Neural cell (in vitro differentiated cells): ENCODE measurements around the gene PHF5A. TPM values are rescaled to one million over a fixed set of nuclear protein-coding genes. Genes with fewer than 3 reads are reported as not detected.

ENCODE experiments used
- H2AFZ ChIP-seq: fragments of 200-600, 300-800 bp; sonication (generic), shearing (Covaris generic); 2 replicates; pipeline ENCODE4 v1.6.0; 2014; ENCODE audit warnings: low read depth, mild to moderate bottlenecking, antibody characterized with exemption, low read length, moderate library complexity
- H3F3A ChIP-seq: fragments of 200-600 bp; shearing (Covaris generic); 2 replicates; pipeline ENCODE4 v1.6.1; 2016; ENCODE audit warnings: mild to moderate bottlenecking, moderate library complexity, mixed read lengths, antibody characterized with exemption, low read length; ENCODE audit not compliant: insufficient read depth, poor library complexity, severe bottlenecking
- H3K27ac ChIP-seq: fragments of 200-600, 300-800 bp; sonication (generic), shearing (Covaris generic); 2 replicates; pipeline ENCODE4 v1.5.1; 2014; ENCODE audit warnings: mild to moderate bottlenecking, low read length, moderate library complexity
- H3K27me3 ChIP-seq: fragments of 300-800, 200-600 bp; sonication (generic), shearing (Covaris generic); 2 replicates; pipeline ENCODE4 v1.6.0; 2014; ENCODE audit warnings: mild to moderate bottlenecking, low read depth, low read length, moderate library complexity; ENCODE audit not compliant: insufficient read depth
- H3K36me3 ChIP-seq: fragments of 300-800, 200-600 bp; sonication (generic), shearing (Covaris generic); 2 replicates; pipeline ENCODE4 v1.5.1; 2014; ENCODE audit warnings: mild to moderate bottlenecking, antibody characterized with exemption, low read length, moderate library complexity; ENCODE audit not compliant: insufficient read depth
- H3K4me2 ChIP-seq: fragments of 300-800, 200-600 bp; sonication (generic), shearing (Covaris generic); 2 replicates; pipeline ENCODE4 v1.6.0; 2014; ENCODE audit warnings: mild to moderate bottlenecking, low read length
- H3K4me3 ChIP-seq: fragments of 300-800, 200-600 bp; sonication (generic), shearing (Covaris generic); 2 replicates; pipeline ENCODE4 v1.5.1; 2014; ENCODE audit warnings: mild to moderate bottlenecking, low read length, moderate library complexity
- H3K79me2 ChIP-seq: fragments of 200-600 bp; shearing (Covaris generic); replicated peaks from 2 replicates; pipeline ENCODE4 v1.6.0; 2014; ENCODE audit warnings: mild to moderate bottlenecking, low read length, moderate library complexity; ENCODE audit not compliant: insufficient read depth
- H3K9ac ChIP-seq: fragments of 300-800, 200-600 bp; sonication (generic), shearing (Covaris generic); 2 replicates; pipeline ENCODE4 v1.6.1; 2016; ENCODE audit warnings: mild to moderate bottlenecking, low read length, mixed read lengths
- H3K9me2 ChIP-seq: fragments of 200-600 bp; shearing (Covaris generic); 2 replicates; pipeline ENCODE4 v1.6.1; 2016; ENCODE audit warnings: mild to moderate bottlenecking, low read length, mixed read lengths; ENCODE audit not compliant: insufficient read depth
- H3K9me3 ChIP-seq: fragments of 200-600, 300-800 bp; sonication (generic), shearing (Covaris generic); 2 replicates; pipeline ENCODE4 v1.6.1; 2016; ENCODE audit warnings: mild to moderate bottlenecking, mixed run types, low read length, moderate library complexity, mixed read lengths
- H4K20me1 ChIP-seq: fragments of 200-600 bp; shearing (Covaris generic); 2 replicates; pipeline ENCODE4 v1.6.1; 2016; ENCODE audit warnings: mild to moderate bottlenecking, mixed run types; ENCODE audit not compliant: insufficient read depth
- EP300 ChIP-seq: fragments of 450-650 bp; conservative IDR thresholded peaks from 2 replicates; pipeline ENCODE4 v1.6.1; 2014; ENCODE audit warnings: antibody characterized with exemption, mild to moderate bottlenecking, moderate library complexity; ENCODE audit not compliant: poor library complexity, severe bottlenecking
- EZH2 ChIP-seq: fragments of 200-600, 300-800 bp; shearing (Covaris generic), sonication (generic); IDR thresholded peaks from 2 replicates; pipeline ENCODE4 v1.6.1; 2014; ENCODE audit warnings: antibody characterized with exemption, low read length, borderline replicate concordance, mild to moderate bottlenecking; ENCODE audit not compliant: insufficient read depth, poor library complexity, severe bottlenecking
- MXI1 ChIP-seq: fragments of 450-650 bp; conservative IDR thresholded peaks from 2 replicates; pipeline ENCODE4 v1.6.1; 2014; ENCODE audit warnings: antibody characterized with exemption, mild to moderate bottlenecking; ENCODE audit not compliant: poor library complexity, severe bottlenecking
- POLR2AphosphoS5 ChIP-seq: IDR thresholded peaks from 2 replicates; pipeline ENCODE4 v1.6.1; 2012
- RAD21 ChIP-seq: fragments of 450-650 bp; conservative IDR thresholded peaks from 2 replicates; pipeline ENCODE4 v1.6.1; 2014; ENCODE audit warnings: antibody characterized with exemption, mild to moderate bottlenecking, moderate library complexity
- REST ChIP-seq: IDR thresholded peaks from 2 replicates; pipeline ENCODE4 v1.6.1; 2012; ENCODE audit warnings: borderline replicate concordance
- SMC3 ChIP-seq: fragments of 450-650 bp; conservative IDR thresholded peaks from 2 replicates; pipeline ENCODE4 v1.6.1; 2014; ENCODE audit warnings: antibody characterized with exemption, mild to moderate bottlenecking, moderate library complexity; ENCODE audit not compliant: poor library complexity
- TAF1 ChIP-seq: IDR thresholded peaks from 2 replicates; pipeline ENCODE4 v1.6.1; 2012; ENCODE audit warnings: low read depth
- polyA plus RNA-seq: library from polyadenylated mRNA; depleted of rRNA; stranded (reverse); fragments of >200 nt; gene quantifications from 2 replicates; pipeline ENCODE4 v1.2.3, GENCODE V29; 2014
- TF ChIP-seq, protein P1 (sequence below): fragments of 450-650 bp; IDR thresholded peaks from 2 replicates; pipeline ENCODE4 v1.5.1; 2014; ENCODE audit warnings: antibody characterized with exemption, mild to moderate bottlenecking, moderate library complexity; ENCODE audit not compliant: poor library complexity, severe bottlenecking

Gene PHF5A
- polyA plus RNA-seq, 1 donor from 2014 or later, result 148 TPM

- no peaks in the 10 kb centered on the region for H3K9me3 ChIP-seq
- no peak overlapping the region for H3K9ac ChIP-seq
- H3K27me3 ChIP-seq, result no peaks in the 10 kb centered on the region
- H3F3A ChIP-seq, result no peaks in the 10 kb centered on the region
- TF ChIP-seq SMC3 (no peak), POLR2AphosphoS5 (no peak), MXI1 (no peak), EP300 (no peak), REST (no peak), EZH2 (no peak), RAD21 (no peak), TAF1 (no peak)
- TF ChIP-seq, protein P1, sequence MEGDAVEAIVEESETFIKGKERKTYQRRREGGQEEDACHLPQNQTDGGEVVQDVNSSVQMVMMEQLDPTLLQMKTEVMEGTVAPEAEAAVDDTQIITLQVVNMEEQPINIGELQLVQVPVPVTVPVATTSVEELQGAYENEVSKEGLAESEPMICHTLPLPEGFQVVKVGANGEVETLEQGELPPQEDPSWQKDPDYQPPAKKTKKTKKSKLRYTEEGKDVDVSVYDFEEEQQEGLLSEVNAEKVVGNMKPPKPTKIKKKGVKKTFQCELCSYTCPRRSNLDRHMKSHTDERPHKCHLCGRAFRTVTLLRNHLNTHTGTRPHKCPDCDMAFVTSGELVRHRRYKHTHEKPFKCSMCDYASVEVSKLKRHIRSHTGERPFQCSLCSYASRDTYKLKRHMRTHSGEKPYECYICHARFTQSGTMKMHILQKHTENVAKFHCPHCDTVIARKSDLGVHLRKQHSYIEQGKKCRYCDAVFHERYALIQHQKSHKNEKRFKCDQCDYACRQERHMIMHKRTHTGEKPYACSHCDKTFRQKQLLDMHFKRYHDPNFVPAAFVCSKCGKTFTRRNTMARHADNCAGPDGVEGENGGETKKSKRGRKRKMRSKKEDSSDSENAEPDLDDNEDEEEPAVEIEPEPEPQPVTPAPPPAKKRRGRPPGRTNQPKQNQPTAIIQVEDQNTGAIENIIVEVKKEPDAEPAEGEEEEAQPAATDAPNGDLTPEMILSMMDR, result no peak
- no peak overlapping the region for H3K4me2 ChIP-seq
- no peaks in the 10 kb centered on the region for H3K79me2 ChIP-seq
- H3K36me3 ChIP-seq, result no peaks in the 10 kb centered on the region
- H3K27ac ChIP-seq, result no peak overlapping the region
- H3K9me2 ChIP-seq, result no peaks in the 10 kb centered on the region
- H2AFZ ChIP-seq, result no peak overlapping the region
- H4K20me1 ChIP-seq, result no peaks in the 10 kb centered on the region
- H3K4me3 ChIP-seq, result no peak overlapping the region
Observed at GRCh38 chr22:41504816-41505215, 36.3 kb upstream of the PHF5A start.

DNA sequence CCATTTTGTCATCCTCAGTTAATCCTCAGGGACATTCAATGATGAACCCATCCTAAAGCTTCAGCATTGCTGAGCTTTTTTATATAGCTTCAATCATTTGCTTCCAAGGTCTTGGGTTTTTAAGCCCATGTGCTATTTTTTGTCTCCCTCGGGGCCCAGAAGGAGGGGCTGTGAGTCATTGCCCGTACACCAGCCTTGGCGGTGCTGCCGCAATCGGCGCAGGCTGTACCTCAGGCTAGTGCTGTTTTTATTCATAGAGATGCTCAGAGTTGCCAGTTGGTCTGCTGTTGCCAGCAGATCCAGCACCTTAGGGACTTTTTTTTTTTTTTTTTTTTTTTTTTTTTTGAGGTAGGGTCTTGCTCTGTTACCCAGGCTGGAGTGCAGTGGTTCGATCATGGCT lies 35.9 kb upstream of the PHF5A start:
- TF ChIP-seq SMC3, result no peak
- TF ChIP-seq EZH2, result no peak
- TF ChIP-seq POLR2AphosphoS5, result no peak
- TF ChIP-seq REST, result no peak
- no peak for TF ChIP-seq TAF1
- no peak for TF ChIP-seq MXI1
- no peak for TF ChIP-seq EP300
- TF ChIP-seq RAD21, result no peak
- TF ChIP-seq, protein P1, result no peak
- H3K9me3 ChIP-seq, result no peaks in the 10 kb centered on the region
- no peak overlapping the region for H3K4me3 ChIP-seq
- H3K79me2 ChIP-seq, result no peaks in the 10 kb centered on the region
- H2AFZ ChIP-seq, result no peak overlapping the region
- H3K4me2 ChIP-seq, result no peak overlapping the region
- no peak overlapping the region for H3K27ac ChIP-seq
- H3K27me3 ChIP-seq, result no peaks in the 10 kb centered on the region
- H3F3A ChIP-seq, result no peaks in the 10 kb centered on the region
- H3K36me3 ChIP-seq, result no peaks in the 10 kb centered on the region
- no peaks in the 10 kb centered on the region for H3K9me2 ChIP-seq
- H4K20me1 ChIP-seq, result no peaks in the 10 kb centered on the region
- no peak overlapping the region for H3K9ac ChIP-seq
